WI38 (cell line): Measurements from ENCODE around the gene GRAMD1A.

Experiments used
- H3K4me3 ChIP-seq: 2 replicates; pipeline ENCODE4 v1.5.1; 2011; ENCODE audit warnings: low read depth, mild to moderate bottlenecking, control low read depth, low read length
- CTCF ChIP-seq: IDR thresholded peaks from 2 replicates; pipeline ENCODE4 v1.5.1; 2012; ENCODE audit warnings: low read depth, mild to moderate bottlenecking, control low read depth, low read length

The GRAMD1A gene

GRCh38 chr19:34999498-35000337, at the start of gene GRAMD1A:
TSS of gene GRAMD1A (plus strand) at chr19:35000323. CDS start at chr19:35000479, 156 bp downstream.
- TF ChIP-seq CTCF, result no peak
- peak within 1 kb of the TSS; percentile 78 for H3K4me3 ChIP-seq

- no peak for TF ChIP-seq CTCF
- no peak overlapping the region for H3K4me3 ChIP-seq
Measured at GRCh38 chr19:34953092-34953491, 47.0 kb upstream of the GRAMD1A start.

- H3K4me3 ChIP-seq, result no peak overlapping the region
- TF ChIP-seq CTCF, result no peak
Measured at GRCh38 chr19:34957830-34958751, 42.0 kb upstream of the GRAMD1A start.

- no peak overlapping the region for H3K4me3 ChIP-seq
- no peak for TF ChIP-seq CTCF
Measured at GRCh38 chr19:34959021-34959420, 41.1 kb upstream of the GRAMD1A start.

GRCh38 chr19:34960103-34960805, 39.9 kb upstream of the GRAMD1A start:
- H3K4me3 ChIP-seq, result no peak overlapping the region
- no peak for TF ChIP-seq CTCF

- no peak overlapping the region for H3K4me3 ChIP-seq
- TF ChIP-seq CTCF, result no peak
Measured at GRCh38 chr19:34960940-34961679, 39.0 kb upstream of the GRAMD1A start.
